OCI-LY7 (cell line): ENCODE results near the gene EIF5A2. TPM values are rescaled to one million over a fixed set of nuclear protein-coding genes. Genes with fewer than 3 reads are reported as not detected.

Source experiments
- BruUV-seq: library from RNA; stranded (reverse); fragments of 400-500 nt; replicated peaks from 2 replicates; lab custom pipeline; 2021; lab: Mats Ljungman, UMichigan
- CTCF ChIA-PET: fragments of 300-600 bp; sonication (Branson Sonifier 250); formaldehyde crosslinking; loops from one replicate; lab custom pipeline; 2022; ENCODE audit warnings: antibody characterized with exemption; ENCODE audit not compliant: unreplicated experiment; lab: Charles Lee
- POLR2A ChIA-PET: fragments of 300-600 bp; sonication (Branson Sonifier 250); formaldehyde crosslinking; loops from one replicate; lab custom pipeline; 2022; ENCODE audit warnings: antibody characterized with exemption; lab: Charles Lee
- DNase-seq: peaks from one replicate; pipeline ENCODE4 v3.0.0-alpha.2; 2015; ENCODE audit warnings: low spot score
- H2AFZ ChIP-seq: fragments of 200-600 bp; sonication (generic), shearing (Covaris generic); 2 replicates; pipeline ENCODE4 v1.6.1; 2014; ENCODE audit warnings: mild to moderate bottlenecking, antibody characterized with exemption, low read length, moderate library complexity
- H3K27ac ChIP-seq: fragments of 200-600 bp; sonication (generic); 2 replicates; pipeline ENCODE4 v1.5.1; 2014; ENCODE audit warnings: mixed run types, low read depth, mild to moderate bottlenecking, moderate library complexity, low read length, inconsistent platforms; ENCODE audit not compliant: poor library complexity, severe bottlenecking
- H3K36me3 ChIP-seq: fragments of 200-600 bp; sonication (generic); 2 replicates; pipeline ENCODE4 v1.6.1; 2014; ENCODE audit warnings: mild to moderate bottlenecking, antibody characterized with exemption, low read length, moderate library complexity, mixed read lengths; ENCODE audit not compliant: insufficient read depth
- H3K4me1 ChIP-seq: fragments of 200-600 bp; sonication (generic); 2 replicates; pipeline ENCODE4 v1.5.1; 2014; ENCODE audit warnings: mild to moderate bottlenecking, low read length; ENCODE audit not compliant: insufficient read depth, poor library complexity, severe bottlenecking
- H3K4me2 ChIP-seq: fragments of 200-600 bp; sonication (generic); 2 replicates; pipeline ENCODE4 v1.6.1; 2014; ENCODE audit warnings: mild to moderate bottlenecking, low read length
- H3K4me3 ChIP-seq: fragments of 200-600 bp; sonication (generic); 2 replicates; pipeline ENCODE4 v1.5.1; 2014; ENCODE audit warnings: mild to moderate bottlenecking, low read depth, low read length; ENCODE audit not compliant: poor library complexity, severe bottlenecking
- H3K79me2 ChIP-seq: fragments of 200-600 bp; sonication (generic); 2 replicates; pipeline ENCODE4 v1.6.1; 2016; ENCODE audit warnings: low read depth, mild to moderate bottlenecking, low read length, moderate library complexity, mixed read lengths; ENCODE audit not compliant: insufficient read depth
- H3K9me2 ChIP-seq: fragments of 200-600 bp; sonication (generic); 2 replicates; pipeline ENCODE4 v1.6.1; 2016; ENCODE audit warnings: mild to moderate bottlenecking, low read length, mixed read lengths; ENCODE audit not compliant: insufficient read depth
- H3K9me3 ChIP-seq: fragments of 200-600 bp; sonication (generic); 2 replicates; pipeline ENCODE4 v1.6.1; 2014; ENCODE audit warnings: mild to moderate bottlenecking, mixed run types, low read length, mixed read lengths
- H4K20me1 ChIP-seq: fragments of 200-600 bp; sonication (generic); 2 replicates; pipeline ENCODE4 v1.6.1; 2014; ENCODE audit warnings: mild to moderate bottlenecking, antibody characterized with exemption, low read length, moderate library complexity, mixed read lengths; ENCODE audit not compliant: insufficient read depth
- CTCF ChIP-seq: fragments of 200-600 bp; sonication (generic); conservative IDR thresholded peaks from 2 replicates; pipeline ENCODE4 v1.5.1; 2014; ENCODE audit warnings: mild to moderate bottlenecking, antibody characterized with exemption, low read length, moderate library complexity, mixed read lengths
- EZH2phosphoT487 ChIP-seq: fragments of 200-600 bp; sonication (generic); IDR thresholded peaks from 2 replicates; pipeline ENCODE4 v1.6.1; 2018; ENCODE audit warnings: low read depth, borderline replicate concordance, mild to moderate bottlenecking, mixed run types, antibody characterized with exemption, low read length, moderate library complexity, mixed read lengths
- intact Hi-C: fragments of 100-400 bp; cut with micrococcal nuclease; formaldehyde crosslinking; loops from one replicate; pipeline ENCODE4 v1.10.0; 2022; ENCODE audit not compliant: unreplicated experiment
- total RNA-seq, 2 experiments: library from RNA; depleted of rRNA in 1 of 2; stranded (reverse); fragments of >200 nt in 1 of 2; shearing (Covaris generic) in 1 of 2; gene quantifications; 2 replicates each; pipeline ENCODE4 v1.2.3, GENCODE V29; 2014 to 2022

Gene EIF5A2
- total RNA-seq, 2 experiments from 2014 or later, result 3.1 to 21.9 TPM

- no peaks in the 10 kb centered on the region for H3K9me2 ChIP-seq
- intact Hi-C loops, result no loop called here
- H3K4me1 ChIP-seq, result peaks cover 25% of the 10 kb centered on the region
- peak overlapping the region; percentile 76 for H3K4me3 ChIP-seq
- H3K4me2 ChIP-seq, result peak overlapping the region; percentile 89
- TF ChIP-seq CTCF, result no peak
- no peak for TF ChIP-seq EZH2phosphoT487
- DNase-seq, result no peak
- H3K9me3 ChIP-seq, result peaks cover 12% of the 10 kb centered on the region
- H3K79me2 ChIP-seq, result peaks cover 26% of the 10 kb centered on the region; the same call in 1 of the 2 replicates
- H3K36me3 ChIP-seq, result peaks cover 32% of the 10 kb centered on the region
- no peak overlapping the region for H2AFZ ChIP-seq
- no TSS peak for BruUV-seq
- no peaks in the 10 kb centered on the region for H4K20me1 ChIP-seq
- CTCF ChIA-PET, result no interaction called here
- POLR2A ChIA-PET, result interaction anchor here (0.7 kb wide), 1 partner anchor 1443 kb away, joined by 3 read pairs; no protein-coding TSS in a partner anchor
- H3K27ac ChIP-seq, result no peak overlapping the region
Measured at GRCh38 chr3:170905862-170906261, 2.6 kb downstream of the EIF5A2 start.

GRCh38 chr3:170903123-170903522 lies 5.3 kb downstream of the EIF5A2 start:
- Histone ChIP-seq H3K4me1 (peaks cover 22% of the 10 kb centered on the region), H3K9me2 (no peaks in the 10 kb centered on the region), H3K79me2 (peaks cover 26% of the 10 kb centered on the region; the same call in 1 of the 2 replicates), H4K20me1 (no peaks in the 10 kb centered on the region), H3K9me3 (no peaks in the 10 kb centered on the region), H3K36me3 (peaks cover 40% of the 10 kb centered on the region), H3K27ac (no peak overlapping the region), H3K4me2 (no peak overlapping the region), H3K4me3 (no peak overlapping the region), H2AFZ (no peak overlapping the region)
- DNase-seq, result no peak
- TF ChIP-seq EZH2phosphoT487, result no peak
- no peak for TF ChIP-seq CTCF
- POLR2A ChIA-PET, result interaction anchor here (0.8 to 2.3 kb wide), 3 partner anchors 9 to 33 kb away, joined by 3 to 7 read pairs (median 3); partner anchors contain the start of gene RPL22L1
- CTCF ChIA-PET, result no interaction called here
- no TSS peak for BruUV-seq
- intact Hi-C loops, result no loop called here

GRCh38 chr3:170899455-170899854 lies 9.0 kb downstream of the EIF5A2 start:
- H3K4me2 ChIP-seq, result no peak overlapping the region
- no peak overlapping the region for H2AFZ ChIP-seq
- POLR2A ChIA-PET, result interaction anchor here (0.7 kb wide), 1 partner anchor 16 kb away, joined by 4 read pairs; no protein-coding TSS in a partner anchor
- no peak overlapping the region for H3K4me3 ChIP-seq
- no peaks in the 10 kb centered on the region for H3K9me2 ChIP-seq
- DNase-seq, result no peak
- CTCF ChIA-PET, result no interaction called here
- no peaks in the 10 kb centered on the region for H3K79me2 ChIP-seq
- peaks cover 49% of the 10 kb centered on the region for H3K36me3 ChIP-seq
- no TSS peak for BruUV-seq
- H3K9me3 ChIP-seq, result no peaks in the 10 kb centered on the region
- H4K20me1 ChIP-seq, result no peaks in the 10 kb centered on the region
- TF ChIP-seq EZH2phosphoT487 (no peak), CTCF (no peak)
- intact Hi-C loops, result no loop called here
- H3K27ac ChIP-seq, result no peak overlapping the region
- H3K4me1 ChIP-seq, result no peaks in the 10 kb centered on the region
